Mucosa of rectum (tissue), 2 donors: Measurements from ENCODE around the gene TOMM5.
A peak's percentile ranks its signal among the peaks of the same experiment; 100 is the strongest.

Source experiments
- H3K27ac ChIP-seq, 2 donors: one replicate each; pipeline ENCODE4 v1.7.0; 2013; ENCODE audit warnings: inconsistent platforms in 2 of 2, low read depth in 2 of 2, low read length in 2 of 2
- H3K27me3 ChIP-seq, 2 donors: one replicate each; pipeline ENCODE4 v1.7.0; 2013; ENCODE audit warnings: low read length in 2 of 2; ENCODE audit not compliant: control insufficient read depth in 2 of 2, insufficient read depth in 2 of 2
- H3K36me3 ChIP-seq, 2 donors: one replicate each; pipeline ENCODE4 v1.7.0; 2013; ENCODE audit warnings: low read length in 2 of 2; ENCODE audit not compliant: control insufficient read depth in 2 of 2, insufficient read depth in 2 of 2
- H3K4me1 ChIP-seq, 2 donors: one replicate each; pipeline ENCODE4 v1.7.0; 2013; ENCODE audit warnings: low read length in 2 of 2, mild to moderate bottlenecking in 1 of 2; ENCODE audit not compliant: control insufficient read depth in 2 of 2, insufficient read depth in 2 of 2
- H3K4me3 ChIP-seq, 2 donors: one replicate each; pipeline ENCODE4 v1.7.0; 2013; ENCODE audit warnings: low read length in 2 of 2
- H3K9ac ChIP-seq, 2 donors: one replicate each; pipeline ENCODE4 v1.7.0; 2013; ENCODE audit warnings: low read length in 2 of 2, low read depth in 1 of 2, mild to moderate bottlenecking in 1 of 2
- H3K9me3 ChIP-seq, 2 donors: one replicate each; pipeline ENCODE4 v1.7.0; 2013; ENCODE audit warnings: low read length in 2 of 2; ENCODE audit not compliant: control insufficient read depth in 2 of 2
- donor health status: healthy.
- donor health status: Normal muscosa, but diverticular disease.

The TOMM5 gene

DNA sequence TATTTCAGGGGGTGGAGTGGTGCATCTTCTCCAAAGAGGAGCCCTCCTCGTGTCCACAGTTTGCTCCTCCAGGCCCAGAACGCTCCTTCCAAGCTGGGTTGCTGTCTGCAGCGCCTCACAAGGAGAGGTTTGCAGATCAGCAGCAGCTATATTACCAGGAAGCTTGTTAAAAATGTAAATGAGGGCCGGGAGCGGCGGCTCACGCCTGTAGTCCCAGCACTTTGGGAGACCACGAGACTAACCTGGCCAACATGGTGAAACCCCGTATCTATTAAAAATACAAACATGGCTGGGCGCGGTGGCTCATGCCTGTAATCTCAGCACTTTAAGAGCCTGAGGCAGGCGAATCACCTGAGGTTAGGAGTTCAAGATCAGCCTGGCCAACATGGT lies 33.4 kb upstream of the TOMM5 start:
- Histone ChIP-seq H3K27me3 (no peaks in the 10 kb centered on the region), H3K36me3 (no peaks in the 10 kb centered on the region), H3K27ac (peak overlapping the region in 1 of 2 donors; percentile 26), H3K9me3 (no peaks in the 10 kb centered on the region), H3K4me3 (no peak overlapping the region), H3K9ac (no peak overlapping the region), H3K4me1 (no peaks in the 10 kb centered on the region)

DNA sequence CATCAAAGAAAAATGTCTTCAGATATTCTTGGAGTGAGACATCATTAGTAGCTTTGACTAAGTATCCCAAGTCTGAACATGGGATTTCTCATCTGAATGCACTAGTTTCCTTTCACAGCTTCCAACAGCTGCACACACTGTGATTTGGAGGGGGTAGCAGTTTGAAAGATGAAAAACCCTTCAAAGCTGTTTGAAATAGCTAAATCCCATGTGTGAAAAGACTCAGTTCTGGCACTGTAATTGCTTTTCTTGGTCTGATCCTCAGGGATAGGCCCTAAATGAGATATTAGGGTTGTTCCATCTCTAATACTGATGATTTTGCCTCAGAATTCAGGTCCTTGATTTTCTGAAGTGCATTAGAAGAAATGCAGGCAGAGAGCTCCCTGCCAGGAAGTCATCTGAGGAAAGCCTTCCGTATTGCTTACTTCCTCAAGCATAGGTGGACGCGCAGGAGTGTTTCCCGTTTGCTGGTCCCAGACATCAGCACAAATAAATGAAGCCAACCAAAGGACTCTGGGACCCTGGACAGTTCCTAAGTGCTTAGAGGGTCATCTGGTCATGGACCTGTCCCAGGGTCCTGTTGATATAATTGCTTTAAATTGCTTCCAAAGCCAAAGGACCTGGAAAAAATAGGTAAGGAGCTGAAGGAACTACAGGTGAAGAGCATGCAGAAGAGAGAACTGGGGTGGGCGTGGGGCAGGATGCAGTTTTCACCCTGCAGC lies 32.8 kb upstream of the TOMM5 start:
- Histone ChIP-seq H3K4me1 (no peaks in the 10 kb centered on the region), H3K9me3 (no peaks in the 10 kb centered on the region), H3K9ac (no peak overlapping the region), H3K27ac (no peak overlapping the region), H3K27me3 (no peaks in the 10 kb centered on the region), H3K4me3 (no peak overlapping the region), H3K36me3 (no peaks in the 10 kb centered on the region)

DNA sequence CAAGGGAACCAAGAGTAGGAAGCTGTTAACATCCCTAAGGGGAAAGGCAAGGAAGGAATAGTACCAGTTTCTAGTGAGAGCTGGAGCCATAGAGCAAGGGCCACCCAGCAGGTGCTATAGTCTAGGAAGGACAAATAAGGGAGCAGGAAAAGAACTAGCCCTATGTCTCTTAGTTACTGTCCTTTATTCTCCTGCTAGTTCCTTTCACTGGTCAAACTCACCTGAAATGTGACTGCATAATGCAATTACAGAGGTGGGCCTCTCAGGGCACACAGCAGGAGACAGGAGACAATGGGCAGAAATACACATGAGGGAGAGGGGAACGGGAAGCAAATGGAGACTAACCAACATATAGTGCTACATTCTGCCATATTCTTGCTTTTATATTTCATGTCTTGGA lies 31.7 kb upstream of the TOMM5 start:
- Histone ChIP-seq H3K36me3 (no peaks in the 10 kb centered on the region), H3K4me1 (no peaks in the 10 kb centered on the region)

DNA sequence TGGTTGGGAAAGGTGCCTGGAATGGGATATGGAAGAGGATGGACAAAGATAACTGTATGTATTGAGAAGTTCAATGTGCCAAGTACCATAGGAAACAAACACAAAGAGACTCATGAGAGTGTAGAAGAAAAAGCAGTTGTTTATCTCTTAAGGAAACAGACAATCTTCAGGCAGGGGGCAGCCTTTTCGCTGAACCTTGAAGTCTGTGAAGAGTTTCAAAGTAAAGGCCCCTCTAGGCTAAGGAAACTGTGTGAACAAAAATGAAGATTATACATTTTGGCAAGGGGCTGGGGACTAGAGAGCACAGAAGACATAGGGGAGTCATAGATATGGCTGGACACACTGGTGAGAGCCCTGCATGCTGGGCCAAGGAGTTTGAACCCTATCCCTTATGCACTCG lies 30.9 kb upstream of the TOMM5 start:
- no peak overlapping the region for H3K27ac ChIP-seq
- no peaks in the 10 kb centered on the region for H3K9me3 ChIP-seq
- no peaks in the 10 kb centered on the region for H3K36me3 ChIP-seq
- no peak overlapping the region for H3K9ac ChIP-seq
- H3K4me1 ChIP-seq: no peaks in the 10 kb centered on the region
- no peaks in the 10 kb centered on the region for H3K27me3 ChIP-seq
- no peak overlapping the region for H3K4me3 ChIP-seq

More for the DNA sequence above, 31.7 kb upstream of the TOMM5 start:
- Histone ChIP-seq H3K9ac (no peak overlapping the region), H3K9me3 (no peaks in the 10 kb centered on the region), H3K27me3 (no peaks in the 10 kb centered on the region), H3K4me3 (no peak overlapping the region), H3K27ac (no peak overlapping the region)

DNA sequence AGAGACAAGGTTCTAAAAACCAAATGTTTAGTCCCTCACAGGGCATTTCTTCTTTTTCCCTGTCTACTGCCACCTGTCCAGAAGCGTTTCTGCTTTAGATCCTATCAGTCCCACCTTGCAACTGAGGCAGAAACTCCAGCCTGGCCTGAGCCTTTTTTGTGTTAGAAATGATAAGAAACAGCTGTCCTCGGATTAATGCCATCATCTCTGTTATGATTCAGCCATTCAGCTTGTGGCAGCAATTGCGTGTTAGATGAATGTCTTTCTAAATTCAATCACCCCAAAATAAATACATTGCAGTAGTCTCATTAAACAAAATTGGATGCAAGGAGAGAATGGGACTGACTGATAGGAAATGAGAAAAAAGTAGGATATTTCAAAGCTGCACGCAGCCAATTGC lies 30.1 kb upstream of the TOMM5 start:
- Histone ChIP-seq H3K9ac (no peak overlapping the region), H3K27ac (no peak overlapping the region), H3K27me3 (no peaks in the 10 kb centered on the region), H3K9me3 (no peaks in the 10 kb centered on the region), H3K4me1 (no peaks in the 10 kb centered on the region), H3K36me3 (no peaks in the 10 kb centered on the region), H3K4me3 (no peak overlapping the region)

DNA sequence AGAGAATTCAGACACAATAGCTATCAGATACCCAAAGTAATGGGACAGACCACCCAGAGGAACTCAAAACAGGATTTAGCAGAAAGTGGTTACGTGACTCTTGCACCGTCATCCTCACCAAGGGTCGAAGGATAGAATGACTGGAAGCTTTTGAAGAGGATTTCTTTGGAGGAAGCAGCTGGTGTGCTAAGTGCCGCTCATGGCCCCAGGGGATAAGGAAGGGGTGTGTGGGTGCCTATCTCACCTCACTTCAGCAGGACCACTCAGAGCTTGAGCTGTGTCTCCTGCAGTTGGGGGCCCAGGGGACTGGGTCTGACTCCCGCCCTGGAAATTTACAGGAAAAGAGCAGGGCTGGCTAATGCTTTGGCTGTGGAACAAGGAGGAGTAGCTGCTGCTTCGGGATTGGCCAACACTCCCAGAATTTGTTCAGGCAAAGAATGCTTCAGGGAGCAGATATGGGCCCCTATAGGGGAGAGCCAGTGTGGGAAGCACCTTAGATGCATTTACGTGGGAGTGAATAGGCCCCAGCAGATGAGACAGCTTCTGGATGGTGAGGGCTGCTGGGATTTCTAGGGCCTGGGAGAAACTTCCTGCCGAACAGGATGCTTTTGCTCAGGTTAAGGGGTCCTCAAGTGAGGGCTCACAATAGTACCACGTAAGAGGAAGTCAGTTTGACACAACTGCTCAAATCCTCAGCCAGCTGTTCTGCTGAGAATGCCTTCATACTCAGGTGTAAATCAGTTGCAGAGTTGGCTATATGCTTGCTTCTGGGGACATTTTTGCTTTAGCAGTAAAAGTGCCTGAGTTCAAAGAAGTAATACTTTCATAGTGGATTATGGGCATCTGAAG lies 29.1 kb upstream of the TOMM5 start:
- Histone ChIP-seq H3K4me1 (no peaks in the 10 kb centered on the region), H3K27ac (no peak overlapping the region), H3K4me3 (no peak overlapping the region), H3K9me3 (no peaks in the 10 kb centered on the region), H3K9ac (no peak overlapping the region), H3K27me3 (no peaks in the 10 kb centered on the region), H3K36me3 (no peaks in the 10 kb centered on the region)

DNA sequence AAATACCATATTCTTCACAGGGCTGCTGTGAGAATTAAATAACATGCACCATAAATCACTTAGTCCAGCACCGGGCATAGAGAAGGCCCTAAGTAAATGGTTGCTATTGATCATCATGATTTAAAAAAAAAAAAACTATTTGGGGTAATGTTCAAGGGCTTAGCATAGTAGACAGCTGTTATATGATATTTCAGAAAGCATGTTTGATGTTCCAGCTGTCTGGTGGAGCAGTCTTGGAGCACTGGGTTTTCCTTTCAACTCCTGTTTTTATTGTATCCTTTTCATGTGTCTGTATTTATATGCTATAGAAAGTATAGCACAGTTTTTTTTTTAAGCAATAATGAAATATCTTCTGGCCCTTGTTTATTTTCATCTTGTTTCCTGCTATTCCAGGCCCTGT lies 28.0 kb upstream of the TOMM5 start:
- H3K4me1 ChIP-seq: no peaks in the 10 kb centered on the region
- H3K9me3 ChIP-seq: no peaks in the 10 kb centered on the region
- no peaks in the 10 kb centered on the region for H3K27me3 ChIP-seq
- no peak overlapping the region for H3K9ac ChIP-seq
- H3K27ac ChIP-seq: no peak overlapping the region
- H3K4me3 ChIP-seq: no peak overlapping the region
- H3K36me3 ChIP-seq: no peaks in the 10 kb centered on the region

DNA sequence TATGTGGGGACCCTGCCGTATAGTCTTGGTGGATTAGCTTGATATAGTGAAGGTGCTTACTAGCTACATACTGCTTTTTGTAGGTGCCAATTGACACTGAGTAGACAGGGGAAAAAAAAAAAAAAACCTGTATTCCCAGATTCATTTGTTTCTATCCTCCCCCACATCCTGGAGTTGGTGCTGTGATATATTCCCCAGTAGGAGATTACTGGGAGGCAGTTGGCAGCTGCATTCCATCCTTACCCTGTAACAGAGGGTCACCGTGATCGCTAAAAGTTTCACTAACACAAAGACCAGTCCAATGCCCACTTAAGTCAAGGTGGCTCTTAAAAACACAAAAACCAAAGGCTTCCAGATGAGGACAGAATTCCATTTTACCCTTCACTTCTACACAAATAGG lies 27.4 kb upstream of the TOMM5 start:
- Histone ChIP-seq H3K27ac (no peak overlapping the region), H3K4me1 (no peaks in the 10 kb centered on the region), H3K9me3 (no peaks in the 10 kb centered on the region), H3K27me3 (no peaks in the 10 kb centered on the region), H3K9ac (no peak overlapping the region), H3K36me3 (no peaks in the 10 kb centered on the region), H3K4me3 (no peak overlapping the region)

DNA sequence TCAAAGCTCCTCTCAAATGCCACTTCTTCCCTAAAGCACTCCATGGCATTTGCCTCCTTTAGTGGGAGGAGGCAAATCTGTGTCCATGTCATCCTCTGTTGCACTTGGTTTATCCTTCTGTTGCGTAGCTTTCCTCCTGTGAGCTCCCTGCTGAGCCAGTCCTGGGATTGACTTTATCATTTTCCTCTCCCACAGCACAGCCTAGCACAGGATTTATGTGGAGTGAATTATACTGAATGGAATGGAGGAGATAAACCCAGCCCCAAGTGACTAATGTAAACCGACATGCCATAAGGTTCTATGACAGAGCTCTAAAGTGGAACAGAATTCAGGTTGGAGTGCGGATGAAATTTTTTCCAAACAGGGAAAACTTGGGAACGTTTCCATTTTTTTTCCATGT lies 26.4 kb upstream of the TOMM5 start:
- Histone ChIP-seq H3K27me3 (no peaks in the 10 kb centered on the region), H3K4me3 (no peak overlapping the region), H3K4me1 (no peaks in the 10 kb centered on the region), H3K27ac (no peak overlapping the region), H3K9ac (no peak overlapping the region), H3K9me3 (no peaks in the 10 kb centered on the region), H3K36me3 (no peaks in the 10 kb centered on the region)

DNA sequence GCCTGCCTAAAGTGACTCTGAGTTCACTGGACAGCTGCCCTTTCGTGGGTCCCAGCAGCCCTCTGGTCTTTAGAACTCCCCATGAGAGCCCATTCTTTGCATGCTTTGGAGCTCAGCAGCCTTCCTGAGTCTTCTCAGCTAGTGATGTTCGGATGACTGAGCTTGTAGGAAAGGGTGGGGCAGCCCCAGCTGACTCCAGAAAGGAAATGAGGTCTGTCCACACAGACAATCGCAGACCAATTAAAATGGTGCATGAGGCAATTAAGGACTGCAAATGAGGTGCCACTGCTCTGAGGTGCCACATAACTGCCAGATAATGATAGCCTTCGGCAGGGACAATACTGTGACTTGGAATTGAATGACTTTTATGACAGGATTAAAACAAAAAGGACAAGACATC lies 25.4 kb upstream of the TOMM5 start:
- Histone ChIP-seq H3K4me1 (no peaks in the 10 kb centered on the region), H3K9me3 (no peaks in the 10 kb centered on the region), H3K4me3 (no peak overlapping the region), H3K36me3 (no peaks in the 10 kb centered on the region), H3K27me3 (no peaks in the 10 kb centered on the region), H3K27ac (no peak overlapping the region), H3K9ac (no peak overlapping the region)
